Body of pancreas (tissue), 4 donors: Measurements from ENCODE around the gene RBM43. TPM values are rescaled to one million over a fixed set of nuclear protein-coding genes. Genes with fewer than 3 reads are reported as not detected.

Experiments used
- ATAC-seq: fragments of 150-250 bp; one replicate; pipeline ENCODE4 v1.9.1; 2016
- DNase-seq, 4 donors: peaks; one replicate each; pipeline ENCODE4 v3.0.0-alpha.2; 2019
- H3K27ac ChIP-seq, 4 donors: fragments of 200-600 bp; sonication (generic); 1 replicate in 3 of 4; 2 replicates in 1 of 4; pipeline versions ENCODE4 v1.5.1 to v1.6.1; 2016 to 2019; ENCODE audit warnings: mild to moderate bottlenecking in 1 of 4, mixed read lengths in 1 of 4, moderate library complexity in 1 of 4
- H3K27me3 ChIP-seq, 2 donors: fragments of 200-600 bp; sonication (generic); one replicate each; pipeline ENCODE4 v1.6.0; 2016; ENCODE audit warnings: mild to moderate bottlenecking in 1 of 2
- H3K36me3 ChIP-seq, 2 donors: fragments of 200-600 bp; sonication (generic); replicated peaks in 1 of 2; 2 replicates each; pipeline ENCODE4 v1.5.1; 2016; ENCODE audit warnings: low read depth in 2 of 2; ENCODE audit not compliant: insufficient read depth in 1 of 2
- H3K4me1 ChIP-seq: fragments of 200-600 bp; sonication (generic); one replicate; pipeline ENCODE4 v1.6.0; 2016
- H3K4me3 ChIP-seq, 2 donors: fragments of 200-600 bp; sonication (generic); 1 replicate in 1 of 2; 2 replicates in 1 of 2; pipeline ENCODE4 v1.5.1; 2016 to 2019
- H3K9me3 ChIP-seq, 3 donors: fragments of 200-600 bp; sonication (generic); 1 replicate in 2 of 3; 2 replicates in 1 of 3; pipeline ENCODE4 v1.5.1; 2016
- POLR2A ChIP-seq, 3 donors: fragments of 450-650 bp; IDR thresholded peaks; one replicate each; pipeline ENCODE4 v1.6.1; 2016; ENCODE audit warnings: antibody characterized with exemption in 3 of 3, mild to moderate bottlenecking in 2 of 3
- WGBS, 2 donors: methylation state at CpG; one replicate each; pipeline ENCODE4 v1.1.5; 2017; 5-methylcytosine and 5-hydroxymethylcytosine counted together
- intact Hi-C: fragments of 100-400 bp; cut with DNase I; formaldehyde crosslinking; loops from one replicate; pipeline ENCODE4 v1.15.1; 2023
- total RNA-seq, 2 donors: library from RNA; depleted of rRNA; stranded (reverse); fragments of >200 nt; gene quantifications; one replicate each; pipeline ENCODE4 v1.1.0, GENCODE V29; 2016
- TF ChIP-seq, protein P1 (sequence below), 7 experiments: fragments of 450-650 bp in 4 of 7; fragments of 200-600 bp in 3 of 7; sonication (generic) in 3 of 7; IDR thresholded peaks; one replicate each; pipeline ENCODE4 v1.5.1; 2016 to 2019; ENCODE audit warnings: antibody characterized with exemption in 7 of 7

RBM43 gene
- total RNA-seq, 2 donors from 2014 or later, result 3.6 to 5.2 TPM

DNA sequence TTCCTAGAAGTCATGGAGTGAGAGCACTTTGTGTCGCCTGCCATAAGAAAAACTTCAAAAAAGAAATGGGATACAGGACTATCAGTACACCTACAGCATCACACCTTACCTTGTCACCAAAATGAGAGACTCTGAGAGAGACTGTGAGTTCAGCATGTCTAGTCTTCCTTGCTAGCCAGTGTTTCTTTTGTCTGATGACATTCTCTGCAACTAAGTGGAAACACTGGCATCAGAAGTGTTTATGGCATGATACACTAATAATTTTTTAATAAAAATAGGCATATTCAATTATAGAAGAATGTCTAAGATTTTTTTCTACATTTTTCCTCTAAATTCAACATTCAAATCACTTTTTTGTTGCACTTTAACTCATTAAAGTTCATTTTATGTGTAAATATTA is 9.0 kb downstream of the RBM43 start:
- no peak for ATAC-seq
- H3K36me3 ChIP-seq, result peaks cover 0 to 2% of the 10 kb centered on the region in 2 donors
- intact Hi-C loops, result no loop called here

DNA sequence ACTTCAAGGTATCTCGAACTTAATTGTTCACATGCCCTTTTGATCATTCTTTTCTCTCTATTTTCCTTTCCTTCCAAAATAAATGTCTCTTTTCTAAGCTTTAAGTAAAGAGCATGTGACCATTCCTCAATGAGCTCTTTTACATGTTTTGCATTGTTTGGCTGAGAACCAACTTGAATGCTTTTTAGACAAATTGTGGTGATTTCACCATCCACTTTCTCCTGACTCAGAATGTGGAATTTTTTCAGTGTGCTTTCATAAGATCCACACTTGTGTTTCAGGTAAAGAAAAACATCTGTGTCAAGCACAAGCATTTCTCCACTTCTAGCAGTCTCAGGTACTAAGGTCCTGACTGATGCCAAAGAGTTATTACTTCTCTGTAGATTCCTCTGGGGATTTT is 10.7 kb downstream of the RBM43 start:
- ATAC-seq (no peak), DNase-seq (no peak)
- H3K27me3 ChIP-seq, result no peaks in the 10 kb centered on the region
- no peak for TF ChIP-seq POLR2A (IDR thresholded peaks at IDR 0.05)
- TF ChIP-seq, protein P1, sequence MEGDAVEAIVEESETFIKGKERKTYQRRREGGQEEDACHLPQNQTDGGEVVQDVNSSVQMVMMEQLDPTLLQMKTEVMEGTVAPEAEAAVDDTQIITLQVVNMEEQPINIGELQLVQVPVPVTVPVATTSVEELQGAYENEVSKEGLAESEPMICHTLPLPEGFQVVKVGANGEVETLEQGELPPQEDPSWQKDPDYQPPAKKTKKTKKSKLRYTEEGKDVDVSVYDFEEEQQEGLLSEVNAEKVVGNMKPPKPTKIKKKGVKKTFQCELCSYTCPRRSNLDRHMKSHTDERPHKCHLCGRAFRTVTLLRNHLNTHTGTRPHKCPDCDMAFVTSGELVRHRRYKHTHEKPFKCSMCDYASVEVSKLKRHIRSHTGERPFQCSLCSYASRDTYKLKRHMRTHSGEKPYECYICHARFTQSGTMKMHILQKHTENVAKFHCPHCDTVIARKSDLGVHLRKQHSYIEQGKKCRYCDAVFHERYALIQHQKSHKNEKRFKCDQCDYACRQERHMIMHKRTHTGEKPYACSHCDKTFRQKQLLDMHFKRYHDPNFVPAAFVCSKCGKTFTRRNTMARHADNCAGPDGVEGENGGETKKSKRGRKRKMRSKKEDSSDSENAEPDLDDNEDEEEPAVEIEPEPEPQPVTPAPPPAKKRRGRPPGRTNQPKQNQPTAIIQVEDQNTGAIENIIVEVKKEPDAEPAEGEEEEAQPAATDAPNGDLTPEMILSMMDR (IDR thresholded peaks at IDR 0.05), result no peak
- WGBS, 2 donors, result 94 to 100% methylated on average over 1 of the region's 1 CpG
- peaks cover 0 to 2% of the 10 kb centered on the region in 2 donors for H3K36me3 ChIP-seq
- peaks cover 0 to 9% (median 0%) of the 10 kb centered on the region in 3 donors for H3K9me3 ChIP-seq
- no peak overlapping the region for H3K4me3 ChIP-seq
- no peaks in the 10 kb centered on the region for H3K4me1 ChIP-seq
- no peak overlapping the region for H3K27ac ChIP-seq
- intact Hi-C loops, result no loop called here

More for the DNA sequence above, 9.0 kb downstream of the RBM43 start:
- H3K27ac ChIP-seq, result no peak overlapping the region
- H3K4me1 ChIP-seq, result no peaks in the 10 kb centered on the region
- no peak for TF ChIP-seq POLR2A (IDR thresholded peaks at IDR 0.05)
- TF ChIP-seq, protein P1 (IDR thresholded peaks at IDR 0.05), result no peak
- no peak overlapping the region for H3K4me3 ChIP-seq
- 88 to 92% methylated on average over 1 of the region's 1 CpG for WGBS, 2 donors
- no peaks in the 10 kb centered on the region for H3K27me3 ChIP-seq
- H3K9me3 ChIP-seq, result peaks cover 0 to 4% (median 0%) of the 10 kb centered on the region in 3 donors
- no peak for DNase-seq

DNA sequence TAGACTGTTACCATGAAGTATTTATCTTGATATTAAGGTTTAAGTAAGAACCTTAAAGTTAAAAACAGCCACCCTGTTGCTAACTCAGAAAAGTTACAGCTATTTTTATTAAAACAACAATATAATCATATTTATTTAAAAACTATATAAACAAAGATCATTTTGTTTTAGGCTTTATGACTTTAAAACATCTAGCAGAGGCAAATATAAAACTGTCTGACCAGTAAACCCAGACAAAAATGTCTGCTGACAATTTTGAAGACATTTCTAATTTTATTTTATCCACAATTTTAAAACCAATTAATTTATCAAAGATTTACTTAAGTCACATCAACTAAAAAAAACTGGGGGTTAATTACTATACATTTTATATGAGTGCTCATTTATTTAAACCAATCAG is 14.2 kb downstream of the RBM43 start:
- Histone ChIP-seq H3K4me3 (no peak overlapping the region), H3K27me3 (no peaks in the 10 kb centered on the region), H3K9me3 (peaks cover 0 to 9% (median 0%) of the 10 kb centered on the region in 3 donors), H3K27ac (no peak overlapping the region), H3K4me1 (no peaks in the 10 kb centered on the region), H3K36me3 (peaks cover 0 to 2% of the 10 kb centered on the region in 2 donors)
- TF ChIP-seq, protein P1 (IDR thresholded peaks at IDR 0.05), result no peak
- TF ChIP-seq POLR2A (IDR thresholded peaks at IDR 0.05), result no peak
- no peak for DNase-seq
- no peak for ATAC-seq
- intact Hi-C loops, result no loop called here

DNA sequence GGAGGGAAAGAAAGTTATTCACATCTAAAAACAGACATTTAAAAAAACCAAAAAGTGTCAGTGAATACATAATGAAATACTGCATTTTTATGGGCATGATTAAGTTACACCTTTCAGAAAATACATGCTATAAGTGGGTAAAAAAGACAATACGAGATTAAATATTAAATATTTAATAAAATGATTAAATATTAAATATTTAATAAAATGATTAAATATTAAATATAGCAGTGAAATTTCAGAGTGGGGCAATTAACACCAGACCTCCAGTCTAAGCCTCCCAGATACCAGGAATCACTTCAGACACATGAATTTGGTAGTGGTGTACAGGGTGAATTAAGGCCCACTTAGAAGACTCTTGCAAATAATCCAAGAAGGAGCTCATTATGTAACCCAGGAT is 15.5 kb downstream of the RBM43 start:
- intact Hi-C loops, result no loop called here
- TF ChIP-seq, protein P1 (IDR thresholded peaks at IDR 0.05), result no peak
- no peak for TF ChIP-seq POLR2A (IDR thresholded peaks at IDR 0.05)
- Histone ChIP-seq H3K4me3 (no peak overlapping the region), H3K9me3 (peaks cover 0 to 9% (median 0%) of the 10 kb centered on the region in 3 donors), H3K27me3 (no peaks in the 10 kb centered on the region), H3K27ac (no peak overlapping the region), H3K36me3 (peaks cover 0 to 2% of the 10 kb centered on the region in 2 donors), H3K4me1 (no peaks in the 10 kb centered on the region)
- 58% methylated on average over 1 of the region's 1 CpG for WGBS, 2 donors
- ATAC-seq, result no peak
- no peak for DNase-seq

DNA sequence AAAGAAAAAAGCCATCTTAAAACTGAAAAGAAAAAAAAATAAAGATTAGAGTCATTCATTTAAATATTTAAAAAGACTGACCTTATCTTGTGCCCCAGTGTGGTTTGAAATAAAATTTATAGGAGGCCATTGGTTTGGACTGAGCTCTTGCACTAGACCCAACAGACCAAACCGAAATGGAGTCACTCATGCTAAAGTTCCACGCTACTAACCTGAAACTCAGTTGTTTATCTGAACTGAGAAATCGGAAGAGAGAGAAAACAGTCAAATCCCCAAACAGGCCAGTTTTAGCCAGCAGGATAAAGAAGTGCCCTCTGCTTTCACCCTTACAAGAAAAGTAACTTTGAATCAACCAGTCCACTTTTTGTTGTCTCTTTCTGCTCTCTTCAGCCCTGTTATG is 18.2 kb downstream of the RBM43 start:
- no peak overlapping the region for H3K27ac ChIP-seq
- H3K9me3 ChIP-seq, result peaks cover 0 to 4% (median 0%) of the 10 kb centered on the region in 3 donors
- TF ChIP-seq POLR2A (IDR thresholded peaks at IDR 0.05), result no peak
- TF ChIP-seq, protein P1 (IDR thresholded peaks at IDR 0.05), result no peak
- no peak overlapping the region for H3K4me3 ChIP-seq
- DNase-seq (no peak), ATAC-seq (no peak)
- intact Hi-C loops, result no loop called here
- no peaks in the 10 kb centered on the region for H3K4me1 ChIP-seq
- no peaks in the 10 kb centered on the region for H3K36me3 ChIP-seq
- H3K27me3 ChIP-seq, result no peaks in the 10 kb centered on the region
- WGBS, 2 donors, result 76 to 85% methylated on average over 3 of the region's 3 CpGs
